ENCODE measurements around the gene AEBP1.

DNA sequence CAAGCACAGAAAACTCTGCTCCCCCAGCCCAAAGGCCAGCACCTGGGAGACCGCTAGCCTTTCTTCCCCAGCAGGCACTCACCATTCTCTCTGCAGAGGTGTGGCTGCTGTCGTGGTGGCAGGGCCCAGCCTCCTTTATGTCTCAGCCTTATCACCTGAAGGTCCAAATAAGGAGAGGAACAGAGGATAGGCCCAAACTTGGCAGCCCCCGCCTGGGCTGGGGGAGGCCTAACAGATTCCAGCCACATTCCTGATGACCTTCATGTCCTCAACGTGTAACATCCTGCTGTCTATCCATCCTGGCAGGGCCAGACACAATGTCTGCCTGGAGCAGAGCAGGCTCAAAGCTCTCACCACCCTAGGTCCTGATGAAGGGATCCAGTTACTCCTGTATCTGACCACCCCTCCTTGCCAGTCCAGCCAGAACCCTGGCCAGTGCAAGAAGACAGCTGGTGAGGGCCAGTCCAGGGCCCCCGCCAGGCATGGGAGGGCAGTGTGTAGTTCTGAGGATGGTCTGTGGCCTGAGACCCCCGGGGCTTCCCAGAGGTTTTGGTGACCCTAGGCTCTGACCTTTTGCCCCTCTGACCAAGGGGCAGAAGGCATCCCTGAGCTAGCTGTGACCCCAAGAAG, 37.2 kb downstream of the AEBP1 start, which contains the start of gene MYL7:
- TF ChIP-seq, protein P1, sequence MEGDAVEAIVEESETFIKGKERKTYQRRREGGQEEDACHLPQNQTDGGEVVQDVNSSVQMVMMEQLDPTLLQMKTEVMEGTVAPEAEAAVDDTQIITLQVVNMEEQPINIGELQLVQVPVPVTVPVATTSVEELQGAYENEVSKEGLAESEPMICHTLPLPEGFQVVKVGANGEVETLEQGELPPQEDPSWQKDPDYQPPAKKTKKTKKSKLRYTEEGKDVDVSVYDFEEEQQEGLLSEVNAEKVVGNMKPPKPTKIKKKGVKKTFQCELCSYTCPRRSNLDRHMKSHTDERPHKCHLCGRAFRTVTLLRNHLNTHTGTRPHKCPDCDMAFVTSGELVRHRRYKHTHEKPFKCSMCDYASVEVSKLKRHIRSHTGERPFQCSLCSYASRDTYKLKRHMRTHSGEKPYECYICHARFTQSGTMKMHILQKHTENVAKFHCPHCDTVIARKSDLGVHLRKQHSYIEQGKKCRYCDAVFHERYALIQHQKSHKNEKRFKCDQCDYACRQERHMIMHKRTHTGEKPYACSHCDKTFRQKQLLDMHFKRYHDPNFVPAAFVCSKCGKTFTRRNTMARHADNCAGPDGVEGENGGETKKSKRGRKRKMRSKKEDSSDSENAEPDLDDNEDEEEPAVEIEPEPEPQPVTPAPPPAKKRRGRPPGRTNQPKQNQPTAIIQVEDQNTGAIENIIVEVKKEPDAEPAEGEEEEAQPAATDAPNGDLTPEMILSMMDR (IDR thresholded peaks at IDR 0.05), result no peak
- TF ChIP-seq POLR2A (IDR thresholded peaks at IDR 0.05), result no peak
